K562 (cell line): ENCODE measurements around the gene PRMT5. TPM values are rescaled to one million over a fixed set of nuclear protein-coding genes. Genes with fewer than 3 reads are reported as not detected.

Experiments used
- ARID3B ChIP-seq: fragments of 250-450 bp; sonication (Bioruptor Pico); IDR thresholded peaks from 2 replicates; pipeline ENCODE4 v1.4.0; 2020; ENCODE audit warnings: borderline replicate concordance
- BCL6 ChIP-seq: fragments of 250-450 bp; sonication (Bioruptor Pico); IDR thresholded peaks from 2 replicates; pipeline ENCODE4 v1.4.0; 2020
- GATA2 ChIP-seq: sonication (generic); formaldehyde crosslinking; IDR thresholded peaks from 2 replicates; pipeline ENCODE4 v1.4.0; 2020; ENCODE audit warnings: mild to moderate bottlenecking, missing genetic modification reagents
- HDAC2 ChIP-seq: fragments of 450-650 bp; IDR thresholded peaks from 2 replicates; pipeline ENCODE4 v1.6.1; 2016; ENCODE audit warnings: mild to moderate bottlenecking
- HDAC3 ChIP-seq: fragments of 450-650 bp; IDR thresholded peaks from 2 replicates; pipeline ENCODE4 v1.6.1; 2018; ENCODE audit warnings: borderline replicate concordance, mild to moderate bottlenecking, moderate library complexity; ENCODE audit not compliant: partially characterized antibody
- HDAC6 ChIP-seq: IDR thresholded peaks from 2 replicates; pipeline ENCODE4 v1.6.1; 2012; ENCODE audit warnings: low read depth, mild to moderate bottlenecking, control low read depth, inconsistent platforms, low read length, moderate library complexity
- HMBOX1 ChIP-seq: sonication (generic); IDR thresholded peaks from 2 replicates; pipeline ENCODE4 v1.6.1; 2016
- KLF16 ChIP-seq: IDR thresholded peaks from 2 replicates; pipeline ENCODE4 v1.6.1; 2016; ENCODE audit warnings: antibody characterized with exemption
- MLLT1 ChIP-seq, 2 experiments: fragments of 450-650 bp; IDR thresholded peaks; 2 replicates each; pipeline ENCODE4 v1.6.1; 2016
- MTA2 ChIP-seq: fragments of 450-650 bp; IDR thresholded peaks from 2 replicates; pipeline ENCODE4 v1.6.1; 2016; ENCODE audit warnings: low read depth
- NUFIP1 ChIP-seq: fragments of 450-650 bp; IDR thresholded peaks from 2 replicates; pipeline ENCODE4 v1.6.1; 2018; ENCODE audit not compliant: partially characterized antibody
- SAP30 ChIP-seq: fragments of 200-600 bp; sonication (generic); IDR thresholded peaks from 2 replicates; pipeline ENCODE4 v1.6.1; 2012; ENCODE audit warnings: borderline replicate concordance, low read depth, mild to moderate bottlenecking, moderate library complexity, low read length, control low read depth, inconsistent platforms; ENCODE audit not compliant: insufficient read depth, poor library complexity, severe bottlenecking
- THAP12 ChIP-seq: fragments of 250-450 bp; sonication (Bioruptor Pico); IDR thresholded peaks from 2 replicates; pipeline ENCODE4 v1.9.0; 2021; ENCODE audit warnings: mild to moderate bottlenecking, inconsistent platforms
- TSC22D4 ChIP-seq: fragments of 450-650 bp; IDR thresholded peaks from 2 replicates; pipeline ENCODE4 v1.6.1; 2016; ENCODE audit warnings: missing genetic modification characterization, missing biosample characterization, control low read depth
- ZBTB8A ChIP-seq: fragments of 450-650 bp; IDR thresholded peaks from 2 replicates; pipeline ENCODE4 v1.6.1; 2018; ENCODE audit warnings: mild to moderate bottlenecking, moderate library complexity; ENCODE audit not compliant: partially characterized antibody
- ZFX ChIP-seq: sonication (generic); formaldehyde crosslinking; IDR thresholded peaks from 2 replicates; pipeline ENCODE4 v1.8.0; 2022; ENCODE audit warnings: mild to moderate bottlenecking, missing genetic modification reagents, moderate library complexity
- ZNF23 ChIP-seq: fragments of 250-450 bp; sonication (Bioruptor Pico); IDR thresholded peaks from 2 replicates; pipeline ENCODE4 v1.4.0; 2020; ENCODE audit warnings: mild to moderate bottlenecking
- ZNF445 ChIP-seq: fragments of 250-450 bp; sonication (Bioruptor Pico); IDR thresholded peaks from 2 replicates; pipeline ENCODE4 v1.4.0; 2020; ENCODE audit warnings: low read depth, mild to moderate bottlenecking, moderate library complexity
- ZNF507 ChIP-seq: conservative IDR thresholded peaks from 2 replicates; pipeline ENCODE4 v1.6.1; 2017; ENCODE audit warnings: missing genetic modification characterization, missing compliant biosample characterization
- ZNF511 ChIP-seq: sonication (generic); formaldehyde crosslinking; IDR thresholded peaks from 2 replicates; pipeline ENCODE4 v1.8.0; 2022; ENCODE audit warnings: mild to moderate bottlenecking, missing genetic modification reagents
- ZNF77 ChIP-seq: fragments of 250-450 bp; sonication (Bioruptor Pico); IDR thresholded peaks from 2 replicates; pipeline ENCODE4 v1.5.0; 2020
- polyA plus RNA-seq, 8 experiments: library from polyadenylated mRNA; depleted of rRNA in 4 of 8; stranded (reverse) in 5 of 8; unstranded in 3 of 8; fragments of >200 nt; fragmentation: Nextera tagmentation in 2 of 8; fragmentation: Illumina TruSeq in 1 of 8; extraction: Ambion mirVana in 2 of 8; extraction: Trizol in 1 of 8; gene quantifications; 2 replicates each; pipeline versions ENCODE4 v1.2.1 to v1.2.3, GENCODE V29; 2011 to 2014; ENCODE audit warnings: inconsistent platforms in 1 of 8, missing spikeins in 1 of 8
- total RNA-seq, 7 experiments: library from RNA; depleted of rRNA in 6 of 7; stranded (reverse); fragments of >200 nt in 6 of 7; fragmentation: Illumina TruSeq in 2 of 7; extraction: Trizol in 2 of 7; gene quantifications; 2 replicates each; pipeline versions ENCODE4 v1.2.1 to v1.2.3, GENCODE V29; 2011 to 2021; ENCODE audit warnings: low replicate concordance in 1 of 7

The PRMT5 gene
- total and polyA plus RNA-seq, 9 of the 15 experiments (the other 6 are each of a cell fraction or from before 2014, with no cell fraction given), result 114 to 552 (median 222) TPM

- peak; percentile 32 for TF ChIP-seq SAP30
- TF ChIP-seq TSC22D4 (tag), result no peak
- peak; percentile 87 for TF ChIP-seq ZFX
- no peak for TF ChIP-seq ZNF445 (CRISPR knock-in tag)
- TF ChIP-seq NUFIP1, result no peak
- TF ChIP-seq HDAC2, result no peak
- no peak for TF ChIP-seq HDAC3
- no peak for TF ChIP-seq ZBTB8A
- no peak for TF ChIP-seq ARID3B (CRISPR knock-in tag)
- no peak for TF ChIP-seq ZNF23
- no peak for TF ChIP-seq KLF16
- TF ChIP-seq THAP12 (CRISPR knock-in tag), result 0 out of 2 replicates have a peak, but pooled peaks have one; percentile 35
- no peak for TF ChIP-seq ZNF507 (tag)
- TF ChIP-seq HDAC6, result no peak
- no peak for TF ChIP-seq BCL6
- peak; percentile 83; the same call in 1 of the 2 replicates for TF ChIP-seq ZNF511 (CRISPR knock-in tag)
- no peak for TF ChIP-seq HMBOX1
- no peak for TF ChIP-seq MTA2
- TF ChIP-seq GATA2 (CRISPR knock-in tag), result no peak
- no peak for TF ChIP-seq MLLT1 (IDR thresholded peaks at IDR 0.05)
- TF ChIP-seq ZNF77 (CRISPR knock-in tag), result no peak
Observed at GRCh38 chr14:22886500-22887259, 42.5 kb downstream of the PRMT5 start (continued).
